HepG2 (cell line): ENCODE results near the gene UBL7. TPM values are rescaled to one million over a fixed set of nuclear protein-coding genes. Genes with fewer than 3 reads are reported as not detected.

ENCODE experiments used
- ATAC-seq: fragments of 200-7000 bp; cut with Tn5 transposase; 3 replicates; pipeline ENCODE4 v1.9.1; 2020; ENCODE audit warnings: mild to moderate bottlenecking, moderate library complexity
- BruUV-seq: library from RNA; stranded (reverse); fragments of 400-500 nt; replicated peaks from 2 replicates; lab custom pipeline; 2021; lab: Mats Ljungman, UMichigan
- CTCF ChIA-PET: fragments of 300-600 bp; formaldehyde crosslinking; extraction: SDS; loops from one replicate; lab custom pipeline; 2021; ENCODE audit warnings: low total read pairs, inconsistent platforms, low intra/inter-chr PET ratio; lab: Yijun Ruan, JAX
- POLR2A ChIA-PET: fragments of 350-600 bp; sonication (Branson Sonifier 250); formaldehyde crosslinking; loops from one replicate; lab custom pipeline; 2020; ENCODE audit warnings: antibody characterized with exemption, inconsistent platforms; lab: Yijun Ruan, JAX
- DNase-seq: peaks from one replicate; pipeline ENCODE4 v3.0.0-alpha.2; 2015; ENCODE audit warnings: low spot score
- FAIRE-seq: peaks from 3 replicates; lab custom pipeline; 2011; peaks lifted over from hg19 to GRCh38; lab: Jason Lieb, UNC
- H2AFZ ChIP-seq: one replicate; pipeline ENCODE4 v1.6.1; 2011; ENCODE audit warnings: low read length, inconsistent platforms
- H3K27ac ChIP-seq: fragments of 300-600 bp; 3 replicates; pipeline ENCODE4 v1.8.0; 2011; ENCODE audit warnings: mixed run types, mild to moderate bottlenecking, mixed read lengths, low read length, inconsistent platforms; ENCODE audit not compliant: insufficient read depth; ENCODE audit errors: extremely low read length
- H3K27me3 ChIP-seq, 2 experiments: fragments of 200-600 bp in 1 of 2; 2 replicates in 1 of 2; 3 replicates in 1 of 2; pipeline versions ENCODE4 v1.6.0 to v1.8.0; 2011; ENCODE audit warnings: low read length in 2 of 2, mild to moderate bottlenecking in 2 of 2, moderate library complexity in 2 of 2, inconsistent platforms in 1 of 2; ENCODE audit not compliant: insufficient read depth in 2 of 2, control insufficient read depth in 1 of 2
- H3K36me3 ChIP-seq, 2 experiments: fragments of 200-600 bp in 1 of 2; replicated peaks in 1 of 2; 2 replicates in 1 of 2; 3 replicates in 1 of 2; pipeline versions ENCODE4 v1.5.1 to v1.8.0; 2011; ENCODE audit warnings: low read length in 2 of 2, inconsistent platforms in 1 of 2; ENCODE audit not compliant: insufficient read depth in 2 of 2, control insufficient read depth in 1 of 2
- H3K4me1 ChIP-seq: 2 replicates; pipeline ENCODE4 v1.5.1; 2012; ENCODE audit warnings: low read length, inconsistent platforms; ENCODE audit not compliant: insufficient read depth
- H3K4me2 ChIP-seq: 2 replicates; pipeline ENCODE4 v1.6.0; 2011; ENCODE audit warnings: low read depth, low read length, inconsistent platforms
- H3K4me3 ChIP-seq, 3 experiments: fragments of 200-600 bp in 1 of 3; sonication (generic), shearing (Covaris generic) in 1 of 3; replicated peaks in 1 of 3; 2 replicates each; pipeline ENCODE4 v1.5.1; 2011 to 2016; ENCODE audit warnings: low read length in 3 of 3, inconsistent platforms in 2 of 3, low read depth in 2 of 3, mild to moderate bottlenecking in 2 of 3, control low read depth in 1 of 3, mixed read lengths in 1 of 3; ENCODE audit not compliant: insufficient read depth in 1 of 3
- H3K79me2 ChIP-seq: one replicate; pipeline ENCODE4 v1.6.1; 2011; ENCODE audit warnings: low read length, inconsistent platforms; ENCODE audit not compliant: insufficient read depth
- H3K9ac ChIP-seq: 2 replicates; pipeline ENCODE4 v1.6.0; 2011; ENCODE audit warnings: mild to moderate bottlenecking, low read depth, low read length, inconsistent platforms; ENCODE audit not compliant: insufficient read depth
- H3K9me3 ChIP-seq: 2 replicates; pipeline ENCODE4 v1.5.1; 2012; ENCODE audit warnings: mild to moderate bottlenecking, low read length
- H4K20me1 ChIP-seq: 2 replicates; pipeline ENCODE4 v1.6.0; 2011; ENCODE audit warnings: inconsistent platforms, mild to moderate bottlenecking, low read length, moderate library complexity; ENCODE audit not compliant: insufficient read depth
- STAT6 ChIP-seq: sonication (generic); formaldehyde crosslinking; IDR thresholded peaks from 2 replicates; pipeline ENCODE4 v1.4.0; 2020; ENCODE audit warnings: missing genetic modification reagents, mild to moderate bottlenecking, borderline replicate concordance
- WGBS: methylation state at CpG from one replicate; pipeline ENCODE4 v1.1.6; 2017; ENCODE audit warnings: low lambda C conversion rate; 5-methylcytosine and 5-hydroxymethylcytosine counted together
- in situ Hi-C: cut with HindIII; loops from 2 replicates; pipeline ENCODE4 v1.10.0; 2017; ENCODE audit warnings: low pct_unique_long_range_greater_than_20kb; ENCODE audit not compliant: extremely low pct_ligation_motif_present
- intact Hi-C: fragments of 100-400 bp; cut with micrococcal nuclease; formaldehyde crosslinking; loops from one replicate; pipeline ENCODE4 v1.10.0; 2022; ENCODE audit not compliant: unreplicated experiment
- polyA plus RNA-seq, 8 experiments: library from polyadenylated mRNA; depleted of rRNA in 3 of 8; stranded (reverse) in 7 of 8; unstranded in 1 of 8; fragments of >200 nt; fragmentation: Illumina TruSeq in 4 of 8; extraction: Trizol in 4 of 8; gene quantifications; 2 replicates each; pipeline versions ENCODE4 v1.2.1 to v1.2.3, GENCODE V29; 2011 to 2016; ENCODE audit warnings: low read depth in 4 of 8, missing spikeins in 1 of 8, mixed read lengths in 1 of 8; ENCODE audit not compliant: insufficient read depth in 1 of 8
- total RNA-seq, 5 experiments: library from RNA; depleted of rRNA; stranded (reverse); fragments of >200 nt; fragmentation: Illumina TruSeq; extraction: Trizol; gene quantifications; 2 replicates each; pipeline ENCODE4 v1.2.3, GENCODE V29; 2016; ENCODE audit warnings: low read depth in 1 of 5
- TF ChIP-seq, protein P1 (sequence below): sonication (generic); formaldehyde crosslinking; IDR thresholded peaks from 2 replicates; pipeline ENCODE4 v1.9.0; 2022; ENCODE audit warnings: low read depth, missing genetic modification reagents

UBL7 gene
- total and polyA plus RNA-seq, 2 of the 13 experiments (the other 11 are each of a cell fraction or from before 2014, with no cell fraction given): 55.0 to 63.5 TPM

DNA sequence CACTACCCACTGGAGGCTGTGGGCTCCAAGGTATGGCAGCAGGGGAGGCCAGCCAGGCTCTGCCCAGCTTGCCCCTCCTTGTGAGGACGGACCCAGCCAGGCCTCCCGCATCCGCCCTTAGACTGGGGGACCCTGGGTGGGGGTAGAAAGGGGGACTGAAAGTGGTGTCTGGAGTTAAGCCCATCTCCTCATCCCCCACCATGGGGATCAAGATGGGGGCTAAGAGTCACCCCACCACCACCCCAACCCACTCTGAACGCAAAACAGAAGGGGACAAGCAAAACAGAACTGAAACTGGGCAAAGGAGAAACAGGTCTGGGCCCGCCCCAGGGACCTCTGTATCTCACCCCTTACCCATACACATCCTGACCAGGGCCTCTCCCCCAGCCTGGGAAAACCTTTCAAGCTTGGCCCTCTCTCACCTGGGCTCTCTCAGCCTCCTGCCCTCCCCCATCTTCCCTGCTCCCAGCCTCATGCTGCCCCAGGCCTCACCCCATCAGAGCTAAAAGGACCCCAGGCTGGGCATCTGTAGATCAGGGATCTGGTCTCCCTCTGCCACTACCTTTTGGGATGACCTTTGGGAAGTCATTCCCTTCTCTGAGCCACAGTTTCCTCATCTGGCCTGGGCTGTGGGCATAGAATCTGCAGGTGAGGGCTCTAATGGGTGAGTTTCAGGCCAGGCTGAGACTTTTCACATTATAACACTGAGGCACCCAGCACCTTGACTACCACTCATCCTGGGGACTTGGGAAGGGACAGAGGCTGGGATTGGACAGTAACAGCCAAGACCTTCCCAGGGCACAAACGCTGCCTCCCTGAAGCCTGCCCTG, 63.5 kb downstream of the UBL7 start:
- H3K27ac ChIP-seq: no peak overlapping the region
- CTCF ChIA-PET: no interaction called here
- H3K4me2 ChIP-seq: peak overlapping the region; percentile 64

More for the DNA sequence above, 63.5 kb downstream of the UBL7 start:
- Histone ChIP-seq H3K27me3 (peaks cover 5 to 56% of the 10 kb centered on the region in 2 experiments; a peak in 3 of 5 replicates), H4K20me1 (no peaks in the 10 kb centered on the region), H2AFZ (no peak overlapping the region), H3K79me2 (no peaks in the 10 kb centered on the region), H3K4me3 (no peak overlapping the region), H3K4me1 (peaks cover 52% of the 10 kb centered on the region), H3K9me3 (no peaks in the 10 kb centered on the region), H3K36me3 (no peaks in the 10 kb centered on the region), H3K9ac (no peak overlapping the region)
- WGBS: 34% methylated on average over 6 of the region's 6 CpGs
- FAIRE-seq (no peak), ATAC-seq (no peak), DNase-seq (no peak)
- intact Hi-C loops (no loop called here), in situ Hi-C loops (no loop called here)
- no TSS peak for BruUV-seq
- POLR2A ChIA-PET: interaction anchor here (1.4 to 3.0 kb wide), 5 partner anchors 12 to 64 kb away, joined by 4 to 20 read pairs (median 8); partner anchors contain the start of gene UBL7
- TF ChIP-seq, protein P1, sequence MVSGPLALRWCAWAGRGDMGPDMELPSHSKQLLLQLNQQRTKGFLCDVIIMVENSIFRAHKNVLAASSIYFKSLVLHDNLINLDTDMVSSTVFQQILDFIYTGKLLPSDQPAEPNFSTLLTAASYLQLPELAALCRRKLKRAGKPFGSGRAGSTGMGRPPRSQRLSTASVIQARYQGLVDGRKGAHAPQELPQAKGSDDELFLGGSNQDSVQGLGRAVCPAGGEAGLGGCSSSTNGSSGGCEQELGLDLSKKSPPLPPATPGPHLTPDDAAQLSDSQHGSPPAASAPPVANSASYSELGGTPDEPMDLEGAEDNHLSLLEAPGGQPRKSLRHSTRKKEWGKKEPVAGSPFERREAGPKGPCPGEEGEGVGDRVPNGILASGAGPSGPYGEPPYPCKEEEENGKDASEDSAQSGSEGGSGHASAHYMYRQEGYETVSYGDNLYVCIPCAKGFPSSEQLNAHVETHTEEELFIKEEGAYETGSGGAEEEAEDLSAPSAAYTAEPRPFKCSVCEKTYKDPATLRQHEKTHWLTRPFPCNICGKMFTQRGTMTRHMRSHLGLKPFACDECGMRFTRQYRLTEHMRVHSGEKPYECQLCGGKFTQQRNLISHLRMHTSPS (CRISPR knock-in tag): 0 out of 2 replicates have a peak, but pooled peaks have one; percentile 10
- no peak for TF ChIP-seq STAT6 (CRISPR knock-in tag)
